ENCODE results near the gene EEF2K. TPM values are rescaled to one million over a fixed set of nuclear protein-coding genes. Genes with fewer than 3 reads are reported as not detected.

EEF2K gene
- total and polyA plus RNA-seq, 2 of the 13 experiments (the other 11 are each of a cell fraction or from before 2014, with no cell fraction given), result 22.0 to 23.8 TPM

DNA sequence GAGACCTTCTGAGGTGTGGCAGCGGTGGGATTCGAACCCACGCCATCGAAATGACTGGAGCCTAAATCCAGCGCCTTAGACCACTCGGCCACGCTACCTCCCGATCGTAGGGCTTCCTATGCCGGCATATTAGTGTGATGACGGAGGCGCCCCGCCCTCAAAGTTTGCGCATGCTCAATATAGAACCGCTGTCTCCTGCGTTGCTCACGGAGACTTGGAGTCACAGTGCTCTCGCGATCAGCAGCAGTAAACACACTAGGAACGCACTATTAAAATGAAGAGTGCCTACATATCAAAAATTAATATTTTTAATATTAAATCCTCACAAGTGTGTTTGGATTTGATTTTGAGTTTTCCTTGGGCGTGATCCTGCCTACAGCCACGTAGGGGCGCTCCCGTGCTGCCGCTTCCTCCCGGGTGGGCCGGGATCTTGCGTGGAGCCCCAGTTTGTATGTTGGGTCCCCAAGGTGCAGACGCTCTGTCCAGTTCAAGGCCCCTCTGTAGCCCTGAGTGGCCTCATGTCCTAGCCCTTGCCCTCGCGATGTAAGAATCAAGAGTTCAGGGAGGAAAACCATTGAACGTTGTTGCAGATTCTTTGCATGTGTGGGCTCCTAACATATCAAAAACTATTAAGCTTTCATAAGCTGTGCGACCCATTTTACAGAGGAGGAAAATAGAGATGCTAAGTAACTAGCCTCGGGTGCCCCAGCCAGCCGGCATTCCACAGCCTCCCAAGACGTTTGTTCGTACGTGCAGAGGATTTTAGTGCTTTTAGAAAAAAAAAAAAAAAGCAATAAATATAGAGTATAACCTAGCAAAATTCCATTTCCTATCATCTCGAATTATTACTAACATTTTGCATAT, 10.2 kb upstream of the EEF2K start (continued):
- TF ChIP-seq, protein P1, sequence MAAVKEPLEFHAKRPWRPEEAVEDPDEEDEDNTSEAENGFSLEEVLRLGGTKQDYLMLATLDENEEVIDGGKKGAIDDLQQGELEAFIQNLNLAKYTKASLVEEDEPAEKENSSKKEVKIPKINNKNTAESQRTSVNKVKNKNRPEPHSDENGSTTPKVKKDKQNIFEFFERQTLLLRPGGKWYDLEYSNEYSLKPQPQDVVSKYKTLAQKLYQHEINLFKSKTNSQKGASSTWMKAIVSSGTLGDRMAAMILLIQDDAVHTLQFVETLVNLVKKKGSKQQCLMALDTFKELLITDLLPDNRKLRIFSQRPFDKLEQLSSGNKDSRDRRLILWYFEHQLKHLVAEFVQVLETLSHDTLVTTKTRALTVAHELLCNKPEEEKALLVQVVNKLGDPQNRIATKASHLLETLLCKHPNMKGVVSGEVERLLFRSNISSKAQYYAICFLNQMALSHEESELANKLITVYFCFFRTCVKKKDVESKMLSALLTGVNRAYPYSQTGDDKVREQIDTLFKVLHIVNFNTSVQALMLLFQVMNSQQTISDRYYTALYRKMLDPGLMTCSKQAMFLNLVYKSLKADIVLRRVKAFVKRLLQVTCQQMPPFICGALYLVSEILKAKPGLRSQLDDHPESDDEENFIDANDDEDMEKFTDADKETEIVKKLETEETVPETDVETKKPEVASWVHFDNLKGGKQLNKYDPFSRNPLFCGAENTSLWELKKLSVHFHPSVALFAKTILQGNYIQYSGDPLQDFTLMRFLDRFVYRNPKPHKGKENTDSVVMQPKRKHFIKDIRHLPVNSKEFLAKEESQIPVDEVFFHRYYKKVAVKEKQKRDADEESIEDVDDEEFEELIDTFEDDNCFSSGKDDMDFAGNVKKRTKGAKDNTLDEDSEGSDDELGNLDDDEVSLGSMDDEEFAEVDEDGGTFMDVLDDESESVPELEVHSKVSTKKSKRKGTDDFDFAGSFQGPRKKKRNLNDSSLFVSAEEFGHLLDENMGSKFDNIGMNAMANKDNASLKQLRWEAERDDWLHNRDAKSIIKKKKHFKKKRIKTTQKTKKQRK (IDR thresholded peaks at IDR 0.05; ENCODE audit: low read length), result no peak
- TF ChIP-seq, protein P2, sequence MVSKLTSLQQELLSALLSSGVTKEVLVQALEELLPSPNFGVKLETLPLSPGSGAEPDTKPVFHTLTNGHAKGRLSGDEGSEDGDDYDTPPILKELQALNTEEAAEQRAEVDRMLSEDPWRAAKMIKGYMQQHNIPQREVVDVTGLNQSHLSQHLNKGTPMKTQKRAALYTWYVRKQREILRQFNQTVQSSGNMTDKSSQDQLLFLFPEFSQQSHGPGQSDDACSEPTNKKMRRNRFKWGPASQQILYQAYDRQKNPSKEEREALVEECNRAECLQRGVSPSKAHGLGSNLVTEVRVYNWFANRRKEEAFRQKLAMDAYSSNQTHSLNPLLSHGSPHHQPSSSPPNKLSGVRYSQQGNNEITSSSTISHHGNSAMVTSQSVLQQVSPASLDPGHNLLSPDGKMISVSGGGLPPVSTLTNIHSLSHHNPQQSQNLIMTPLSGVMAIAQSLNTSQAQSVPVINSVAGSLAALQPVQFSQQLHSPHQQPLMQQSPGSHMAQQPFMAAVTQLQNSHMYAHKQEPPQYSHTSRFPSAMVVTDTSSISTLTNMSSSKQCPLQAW (CRISPR knock-in tag; IDR thresholded peaks at IDR 0.05), result peak; percentile 91
- no peak for TF ChIP-seq MXD1 (CRISPR knock-in tag; IDR thresholded peaks at IDR 0.05)
- no peak for TF ChIP-seq SETDB1 (CRISPR knock-in tag; IDR thresholded peaks at IDR 0.05; ENCODE audit: borderline replicate concordance)
- no peak for TF ChIP-seq ZNF576 (CRISPR knock-in tag; IDR thresholded peaks at IDR 0.05)
- TF ChIP-seq, protein P3, sequence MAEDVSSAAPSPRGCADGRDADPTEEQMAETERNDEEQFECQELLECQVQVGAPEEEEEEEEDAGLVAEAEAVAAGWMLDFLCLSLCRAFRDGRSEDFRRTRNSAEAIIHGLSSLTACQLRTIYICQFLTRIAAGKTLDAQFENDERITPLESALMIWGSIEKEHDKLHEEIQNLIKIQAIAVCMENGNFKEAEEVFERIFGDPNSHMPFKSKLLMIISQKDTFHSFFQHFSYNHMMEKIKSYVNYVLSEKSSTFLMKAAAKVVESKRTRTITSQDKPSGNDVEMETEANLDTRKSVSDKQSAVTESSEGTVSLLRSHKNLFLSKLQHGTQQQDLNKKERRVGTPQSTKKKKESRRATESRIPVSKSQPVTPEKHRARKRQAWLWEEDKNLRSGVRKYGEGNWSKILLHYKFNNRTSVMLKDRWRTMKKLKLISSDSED (CRISPR knock-in tag; IDR thresholded peaks at IDR 0.05), result no peak
- peak; percentile 86 for TF ChIP-seq RXRB (CRISPR knock-in tag; IDR thresholded peaks at IDR 0.05; ENCODE audit: borderline replicate concordance)
- TF ChIP-seq, protein P4, sequence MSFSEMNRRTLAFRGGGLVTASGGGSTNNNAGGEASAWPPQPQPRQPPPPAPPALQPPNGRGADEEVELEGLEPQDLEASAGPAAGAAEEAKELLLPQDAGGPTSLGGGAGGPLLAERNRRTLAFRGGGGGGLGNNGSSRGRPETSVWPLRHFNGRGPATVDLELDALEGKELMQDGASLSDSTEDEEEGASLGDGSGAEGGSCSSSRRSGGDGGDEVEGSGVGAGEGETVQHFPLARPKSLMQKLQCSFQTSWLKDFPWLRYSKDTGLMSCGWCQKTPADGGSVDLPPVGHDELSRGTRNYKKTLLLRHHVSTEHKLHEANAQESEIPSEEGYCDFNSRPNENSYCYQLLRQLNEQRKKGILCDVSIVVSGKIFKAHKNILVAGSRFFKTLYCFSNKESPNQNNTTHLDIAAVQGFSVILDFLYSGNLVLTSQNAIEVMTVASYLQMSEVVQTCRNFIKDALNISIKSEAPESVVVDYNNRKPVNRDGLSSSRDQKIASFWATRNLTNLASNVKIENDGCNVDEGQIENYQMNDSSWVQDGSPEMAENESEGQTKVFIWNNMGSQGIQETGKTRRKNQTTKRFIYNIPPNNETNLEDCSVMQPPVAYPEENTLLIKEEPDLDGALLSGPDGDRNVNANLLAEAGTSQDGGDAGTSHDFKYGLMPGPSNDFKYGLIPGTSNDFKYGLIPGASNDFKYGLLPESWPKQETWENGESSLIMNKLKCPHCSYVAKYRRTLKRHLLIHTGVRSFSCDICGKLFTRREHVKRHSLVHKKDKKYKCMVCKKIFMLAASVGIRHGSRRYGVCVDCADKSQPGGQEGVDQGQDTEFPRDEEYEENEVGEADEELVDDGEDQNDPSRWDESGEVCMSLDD (CRISPR knock-in tag; IDR thresholded peaks at IDR 0.05; ENCODE audit: borderline replicate concordance), result peak; percentile 87
- TF ChIP-seq MLLT10 (CRISPR knock-in tag; IDR thresholded peaks at IDR 0.05), result no peak
- TF ChIP-seq, protein P5, sequence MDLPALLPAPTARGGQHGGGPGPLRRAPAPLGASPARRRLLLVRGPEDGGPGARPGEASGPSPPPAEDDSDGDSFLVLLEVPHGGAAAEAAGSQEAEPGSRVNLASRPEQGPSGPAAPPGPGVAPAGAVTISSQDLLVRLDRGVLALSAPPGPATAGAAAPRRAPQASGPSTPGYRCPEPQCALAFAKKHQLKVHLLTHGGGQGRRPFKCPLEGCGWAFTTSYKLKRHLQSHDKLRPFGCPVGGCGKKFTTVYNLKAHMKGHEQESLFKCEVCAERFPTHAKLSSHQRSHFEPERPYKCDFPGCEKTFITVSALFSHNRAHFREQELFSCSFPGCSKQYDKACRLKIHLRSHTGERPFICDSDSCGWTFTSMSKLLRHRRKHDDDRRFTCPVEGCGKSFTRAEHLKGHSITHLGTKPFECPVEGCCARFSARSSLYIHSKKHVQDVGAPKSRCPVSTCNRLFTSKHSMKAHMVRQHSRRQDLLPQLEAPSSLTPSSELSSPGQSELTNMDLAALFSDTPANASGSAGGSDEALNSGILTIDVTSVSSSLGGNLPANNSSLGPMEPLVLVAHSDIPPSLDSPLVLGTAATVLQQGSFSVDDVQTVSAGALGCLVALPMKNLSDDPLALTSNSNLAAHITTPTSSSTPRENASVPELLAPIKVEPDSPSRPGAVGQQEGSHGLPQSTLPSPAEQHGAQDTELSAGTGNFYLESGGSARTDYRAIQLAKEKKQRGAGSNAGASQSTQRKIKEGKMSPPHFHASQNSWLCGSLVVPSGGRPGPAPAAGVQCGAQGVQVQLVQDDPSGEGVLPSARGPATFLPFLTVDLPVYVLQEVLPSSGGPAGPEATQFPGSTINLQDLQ (CRISPR knock-in tag; IDR thresholded peaks at IDR 0.05), result no peak
- TF ChIP-seq KMT2B (CRISPR knock-in tag; IDR thresholded peaks at IDR 0.05), result peak; percentile 90

Data from HepG2 (cell line).